MM.1S (cell line): ENCODE data around the gene RECQL.
A peak's percentile ranks its signal among the peaks of the same experiment; 100 is the strongest.

ENCODE experiments used
- DNase-seq: peaks from one replicate; pipeline ENCODE4 v3.0.0-alpha.2; 2015
- H2AFZ ChIP-seq: fragments of 300-600 bp; sonication (generic); 2 replicates; pipeline ENCODE4 v1.6.0; 2016; ENCODE audit warnings: antibody characterized with exemption, low read length
- H3F3A ChIP-seq: fragments of 300-600 bp; sonication (generic); 2 replicates; pipeline ENCODE4 v1.6.1; 2016; ENCODE audit warnings: mild to moderate bottlenecking, antibody characterized with exemption, low read length, moderate library complexity, mixed read lengths; ENCODE audit not compliant: insufficient read depth
- H3K27ac ChIP-seq: fragments of 300-600 bp; sonication (generic); 2 replicates; pipeline ENCODE4 v1.5.1; 2016; ENCODE audit warnings: mild to moderate bottlenecking, low read length
- H3K27me3 ChIP-seq: fragments of 300-600 bp; sonication (generic); replicated peaks from 2 replicates; pipeline ENCODE4 v1.6.0; 2016; ENCODE audit warnings: low read length; ENCODE audit not compliant: insufficient read depth
- H3K36me3 ChIP-seq: fragments of 300-600 bp; sonication (generic); replicated peaks from 2 replicates; pipeline ENCODE4 v1.6.1; 2016; ENCODE audit warnings: mild to moderate bottlenecking, low read length, mixed read lengths; ENCODE audit not compliant: insufficient read depth
- H3K4me1 ChIP-seq: fragments of 300-600 bp; sonication (generic); 2 replicates; pipeline ENCODE4 v1.6.1; 2016; ENCODE audit warnings: low read length, mixed read lengths
- H3K4me2 ChIP-seq: fragments of 300-600 bp; sonication (generic); 2 replicates; pipeline ENCODE4 v1.6.0; 2016; ENCODE audit warnings: low read depth, low read length
- H3K4me3 ChIP-seq: fragments of 300-600 bp; sonication (generic); 2 replicates; pipeline ENCODE4 v1.5.1; 2016; ENCODE audit warnings: low read length, mixed read lengths
- H3K79me2 ChIP-seq: fragments of 300-600 bp; sonication (generic); 2 replicates; pipeline ENCODE4 v1.6.1; 2016; ENCODE audit warnings: mixed run types, low read length, mixed read lengths
- H3K9ac ChIP-seq: fragments of 300-600 bp; sonication (generic); 2 replicates; pipeline ENCODE4 v1.6.1; 2016; ENCODE audit warnings: low read length, mixed read lengths
- H3K9me2 ChIP-seq: fragments of 300-600 bp; sonication (generic); replicated peaks from 2 replicates; pipeline ENCODE4 v1.6.1; 2016; ENCODE audit warnings: mild to moderate bottlenecking, low read length, mixed read lengths; ENCODE audit not compliant: insufficient read depth
- H3K9me3 ChIP-seq: fragments of 300-600 bp; sonication (generic); replicated peaks from 2 replicates; pipeline ENCODE4 v1.6.1; 2016; ENCODE audit warnings: mild to moderate bottlenecking, low read length, mixed read lengths; ENCODE audit not compliant: insufficient read depth
- H4K20me1 ChIP-seq: fragments of 300-600 bp; sonication (generic); 2 replicates; pipeline ENCODE4 v1.6.1; 2016; ENCODE audit warnings: mild to moderate bottlenecking, low read length, moderate library complexity, mixed read lengths; ENCODE audit not compliant: insufficient read depth
- EZH2 ChIP-seq: fragments of 300-600 bp; sonication (generic); optimal IDR thresholded peaks from 2 replicates; pipeline ENCODE3; 2017; ENCODE audit warnings: low read depth, mild to moderate bottlenecking, antibody characterized with exemption, low read length, mixed read lengths
- EZH2phosphoT487 ChIP-seq: fragments of 300-600 bp; sonication (generic); IDR thresholded peaks from 2 replicates; pipeline ENCODE4 v1.6.1; 2018; ENCODE audit warnings: antibody characterized with exemption, low read length
- TF ChIP-seq, protein P1 (sequence below): fragments of 300-600 bp; sonication (generic); IDR thresholded peaks from 2 replicates; pipeline ENCODE4 v1.5.1; 2016; ENCODE audit warnings: antibody characterized with exemption, low read length, mixed read lengths

The RECQL gene

DNA sequence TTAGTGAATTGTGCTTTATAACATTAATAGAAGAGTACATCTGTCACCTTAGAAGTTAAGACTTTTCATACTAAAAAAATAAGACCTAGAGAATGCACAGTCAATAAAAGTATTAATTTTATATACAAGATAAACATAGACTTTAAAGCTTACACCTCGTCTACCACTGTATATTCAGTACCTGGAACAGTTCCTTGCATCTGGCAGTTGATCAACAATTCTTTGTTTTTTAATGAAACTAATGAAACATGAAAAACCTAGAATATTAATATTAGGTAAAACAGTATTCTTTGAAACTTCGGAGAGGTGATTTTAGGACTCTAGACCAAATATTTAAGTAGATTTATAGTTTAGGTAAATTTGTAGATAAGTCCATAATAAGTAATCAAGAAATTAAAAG lies 4.5 kb upstream of the RECQL start:
- no peaks in the 10 kb centered on the region for H3K9me3 ChIP-seq
- no peak overlapping the region for H3K4me3 ChIP-seq
- H3K27ac ChIP-seq: no peak overlapping the region
- H3K79me2 ChIP-seq: peaks cover 84% of the 10 kb centered on the region
- H3K9me2 ChIP-seq: no peaks in the 10 kb centered on the region
- TF ChIP-seq EZH2phosphoT487 (no peak), EZH2 (no peak)
- TF ChIP-seq, protein P1, sequence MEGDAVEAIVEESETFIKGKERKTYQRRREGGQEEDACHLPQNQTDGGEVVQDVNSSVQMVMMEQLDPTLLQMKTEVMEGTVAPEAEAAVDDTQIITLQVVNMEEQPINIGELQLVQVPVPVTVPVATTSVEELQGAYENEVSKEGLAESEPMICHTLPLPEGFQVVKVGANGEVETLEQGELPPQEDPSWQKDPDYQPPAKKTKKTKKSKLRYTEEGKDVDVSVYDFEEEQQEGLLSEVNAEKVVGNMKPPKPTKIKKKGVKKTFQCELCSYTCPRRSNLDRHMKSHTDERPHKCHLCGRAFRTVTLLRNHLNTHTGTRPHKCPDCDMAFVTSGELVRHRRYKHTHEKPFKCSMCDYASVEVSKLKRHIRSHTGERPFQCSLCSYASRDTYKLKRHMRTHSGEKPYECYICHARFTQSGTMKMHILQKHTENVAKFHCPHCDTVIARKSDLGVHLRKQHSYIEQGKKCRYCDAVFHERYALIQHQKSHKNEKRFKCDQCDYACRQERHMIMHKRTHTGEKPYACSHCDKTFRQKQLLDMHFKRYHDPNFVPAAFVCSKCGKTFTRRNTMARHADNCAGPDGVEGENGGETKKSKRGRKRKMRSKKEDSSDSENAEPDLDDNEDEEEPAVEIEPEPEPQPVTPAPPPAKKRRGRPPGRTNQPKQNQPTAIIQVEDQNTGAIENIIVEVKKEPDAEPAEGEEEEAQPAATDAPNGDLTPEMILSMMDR: no peak
- H2AFZ ChIP-seq: no peak overlapping the region
- peaks cover 3% of the 10 kb centered on the region; the same call in 1 of the 2 replicates for H3K36me3 ChIP-seq
- peaks cover 14% of the 10 kb centered on the region; the same call in 1 of the 2 replicates for H3F3A ChIP-seq
- H3K27me3 ChIP-seq: no peaks in the 10 kb centered on the region
- H3K9ac ChIP-seq: no peak overlapping the region
- DNase-seq: no peak
- H3K4me1 ChIP-seq: peaks cover 34% of the 10 kb centered on the region
- no peak overlapping the region for H3K4me2 ChIP-seq
- H4K20me1 ChIP-seq: no peaks in the 10 kb centered on the region

DNA sequence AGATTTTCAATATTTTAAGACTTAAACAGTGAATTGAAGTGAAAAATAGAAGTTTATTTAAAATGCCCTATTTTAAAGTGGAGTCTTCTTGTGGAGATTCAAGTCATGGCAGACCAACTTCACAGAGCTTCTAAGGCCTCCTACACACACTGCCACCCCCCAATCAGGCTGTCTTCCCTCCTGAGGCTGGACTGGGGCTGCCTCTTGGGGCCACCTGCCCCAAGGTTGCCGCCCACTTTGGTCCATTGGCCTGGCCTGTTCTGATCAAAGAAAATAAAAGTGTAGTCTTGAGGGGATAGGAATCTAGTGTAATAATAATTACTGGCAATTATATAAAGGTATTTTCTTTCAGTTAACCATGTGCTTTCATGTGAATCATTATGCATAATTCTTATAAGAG lies 1.4 kb upstream of the RECQL start:
- H3K79me2 ChIP-seq: peaks cover 91% of the 10 kb centered on the region
- H3K4me2 ChIP-seq: peak overlapping the region; percentile 96
- H3K4me1 ChIP-seq: peaks cover 30% of the 10 kb centered on the region
- no peaks in the 10 kb centered on the region for H3K9me3 ChIP-seq
- TF ChIP-seq EZH2 (no peak), EZH2phosphoT487 (no peak)
- TF ChIP-seq, protein P1: no peak
- H3F3A ChIP-seq: peaks cover 7% of the 10 kb centered on the region; the same call in 1 of the 2 replicates
- H3K4me3 ChIP-seq: peak overlapping the region; percentile 97
- H4K20me1 ChIP-seq: no peaks in the 10 kb centered on the region
- no peak overlapping the region for H3K27ac ChIP-seq
- DNase-seq: no peak
- no peak overlapping the region for H2AFZ ChIP-seq
- H3K27me3 ChIP-seq: no peaks in the 10 kb centered on the region
- no peaks in the 10 kb centered on the region; the same call in 1 of the 2 replicates for H3K36me3 ChIP-seq
- no peaks in the 10 kb centered on the region for H3K9me2 ChIP-seq
- peak overlapping the region; percentile 98; the same call in 1 of the 2 replicates for H3K9ac ChIP-seq

DNA sequence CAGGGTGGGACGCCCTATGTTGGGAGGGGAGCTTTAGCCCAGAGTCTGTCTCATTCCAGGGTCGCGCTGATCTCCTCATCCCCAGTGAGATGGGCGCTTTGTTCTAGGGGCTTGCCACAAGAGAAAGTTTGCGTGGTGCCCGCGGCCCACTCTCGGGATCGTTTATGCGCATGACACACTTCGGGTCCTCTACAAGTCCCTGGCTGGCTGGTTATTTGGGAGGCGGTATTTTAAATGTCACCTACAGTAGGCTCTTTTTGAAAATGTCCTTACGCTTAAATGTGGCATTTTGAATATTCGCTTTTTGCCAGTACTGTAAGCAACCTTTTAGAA lies 695 bp upstream of the RECQL start:
- Histone ChIP-seq H3K9me2 (no peaks in the 10 kb centered on the region), H3K4me1 (peaks cover 30% of the 10 kb centered on the region), H3K9ac (peak overlapping the region; percentile 98), H2AFZ (peak overlapping the region; percentile 98), H3K79me2 (peaks cover 87% of the 10 kb centered on the region), H4K20me1 (no peaks in the 10 kb centered on the region), H3K9me3 (no peaks in the 10 kb centered on the region), H3K4me2 (peak overlapping the region; percentile 96), H3F3A (peaks cover 7% of the 10 kb centered on the region; the same call in 1 of the 2 replicates), H3K27me3 (no peaks in the 10 kb centered on the region), H3K4me3 (peak overlapping the region; percentile 97), H3K36me3 (no peaks in the 10 kb centered on the region; the same call in 1 of the 2 replicates), H3K27ac (peak overlapping the region; percentile 69; the same call in 1 of the 2 replicates)
- DNase-seq: peak; percentile 30
- TF ChIP-seq, protein P1: no peak
- TF ChIP-seq EZH2phosphoT487 (no peak), EZH2 (no peak)
